NCI-H82 (cell line): Measurements from ENCODE around the gene DDA1.
A peak's percentile ranks its signal among the peaks of the same experiment; 100 is the strongest.
"Not testable (repeated sequence)": the region's sequence is repeated elsewhere in the genome, so short reads cannot be mapped to it uniquely, and the experiment has no call there.

Source experiments
- DNase-seq: peaks from one replicate; lab custom pipeline; 2025; lab: John Stamatoyannopoulos, UW

Gene DDA1

GRCh38 chr19:17309198-17309964 is at the start of gene DDA1:
DDA1 (plus strand) TSS chr19:17309563; CDS start chr19:17309655, 92 bp downstream.
- peak; percentile 100 for DNase-seq

- no peak for DNase-seq
Measured at GRCh38 chr19:17259934-17260333, 49.4 kb upstream of the DDA1 start.

- peak; percentile 99 for DNase-seq
Measured at GRCh38 chr19:17260842-17261325, 48.5 kb upstream of the DDA1 start.

- DNase-seq = no peak
Measured at GRCh38 chr19:17262557-17262956, 46.8 kb upstream of the DDA1 start.

GRCh38 chr19:17263712-17264640 is 45.4 kb upstream of the DDA1 start:
- DNase-seq = no peak

GRCh38 chr19:17264641-17264979 is 44.8 kb upstream of the DDA1 start, which contains the start of gene USHBP1:
USHBP1 (minus strand) TSS chr19:17264745; CDS start chr19:17264299, 446 bp downstream.
- DNase-seq = no peak

- no peak for DNase-seq
Measured at GRCh38 chr19:17266026-17266425, 43.3 kb upstream of the DDA1 start.

GRCh38 chr19:17266589-17266974 is 42.8 kb upstream of the DDA1 start:
- DNase-seq = no peak

- DNase-seq = peak; percentile 100
Measured at GRCh38 chr19:17266975-17267788, 42.2 kb upstream of the DDA1 start, which contains the start of gene BABAM1. BABAM1 (plus strand) TSS chr19:17267443; CDS start chr19:17268807, 1,364 bp downstream.

- DNase-seq = no peak
Measured at GRCh38 chr19:17268754-17269153, 40.6 kb upstream of the DDA1 start.

- DNase-seq = not testable (repeated sequence)
Measured at GRCh38 chr19:17274892-17275291, 34.5 kb upstream of the DDA1 start.

GRCh38 chr19:17275441-17276175 is 33.8 kb upstream of the DDA1 start:
- no peak for DNase-seq

GRCh38 chr19:17279436-17279835 is 29.9 kb upstream of the DDA1 start:
- DNase-seq = no peak

- DNase-seq = peak; percentile 81
Measured at GRCh38 chr19:17281391-17282304, 27.7 kb upstream of the DDA1 start, which contains the start of gene ANKLE1. ANKLE1 (plus strand) TSS chr19:17281901; CDS start chr19:17281921, 20 bp downstream.

- DNase-seq = peak; percentile 98
Measured at GRCh38 chr19:17282488-17283125, 26.8 kb upstream of the DDA1 start.

- DNase-seq = no peak
Measured at GRCh38 chr19:17283504-17283996, 25.8 kb upstream of the DDA1 start.

GRCh38 chr19:17285415-17286135 is 23.8 kb upstream of the DDA1 start:
- DNase-seq = no peak

GRCh38 chr19:17286263-17286662 is 23.1 kb upstream of the DDA1 start:
- no peak for DNase-seq
